Glomerular endothelial cell (primary cell): Measurements from ENCODE around the gene AK9. TPM values are rescaled to one million over a fixed set of nuclear protein-coding genes. Genes with fewer than 3 reads are reported as not detected.
"Not testable (repeated sequence)": the region's sequence is repeated elsewhere in the genome, so short reads cannot be mapped to it uniquely, and the experiment has no call there.

ENCODE experiments used
- DNase-seq: peaks from one replicate; pipeline ENCODE4 v3.0.0-alpha.2; 2011; ENCODE audit warnings: low read depth, low spot score; ENCODE audit errors: extremely low read depth
- total RNA-seq: library from RNA; depleted of rRNA; stranded (reverse); fragments of >200 nt; gene quantifications from 2 replicates; pipeline ENCODE4 v1.2.3, GENCODE V29; 2015

Gene AK9
- total RNA-seq, 1 donor from 2014 or later, result 2.7 TPM

DNA sequence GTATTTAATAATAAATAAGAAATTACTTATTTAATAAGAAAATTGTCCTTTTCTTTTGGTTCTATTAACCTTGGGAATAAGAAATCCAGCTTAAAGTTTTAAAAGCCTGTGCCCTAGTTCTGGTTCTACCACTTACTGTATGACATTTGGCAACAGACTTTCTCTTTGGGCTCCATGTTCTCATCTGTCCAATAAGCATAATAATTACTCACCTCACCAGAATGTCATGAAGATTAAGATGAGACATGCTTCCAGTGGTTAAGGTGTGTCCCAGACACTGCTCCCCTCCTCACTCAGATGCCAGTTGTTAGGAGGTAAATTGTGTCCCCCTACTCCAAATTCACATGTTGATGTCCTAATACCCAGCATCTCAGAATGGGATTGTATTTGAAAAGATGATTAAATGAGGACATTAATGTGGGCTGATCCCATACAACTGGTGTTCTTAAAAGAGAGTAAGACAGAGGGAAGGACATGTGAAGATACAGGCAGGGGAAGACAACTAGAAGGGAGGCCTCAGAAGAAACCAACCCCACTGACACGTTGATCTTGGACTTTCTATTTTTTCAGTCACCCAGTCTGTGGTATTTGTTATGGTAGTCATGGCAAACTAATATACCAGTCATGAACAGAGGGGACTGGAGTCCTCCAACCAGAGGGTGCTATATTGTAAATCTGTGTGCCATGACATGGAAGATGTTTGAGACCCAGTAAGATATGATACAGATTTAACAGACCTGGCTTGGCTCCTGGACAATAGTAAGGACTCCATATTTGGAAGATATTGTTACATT lies 229.1 kb downstream of the AK9 start:
- no peak for DNase-seq

DNA sequence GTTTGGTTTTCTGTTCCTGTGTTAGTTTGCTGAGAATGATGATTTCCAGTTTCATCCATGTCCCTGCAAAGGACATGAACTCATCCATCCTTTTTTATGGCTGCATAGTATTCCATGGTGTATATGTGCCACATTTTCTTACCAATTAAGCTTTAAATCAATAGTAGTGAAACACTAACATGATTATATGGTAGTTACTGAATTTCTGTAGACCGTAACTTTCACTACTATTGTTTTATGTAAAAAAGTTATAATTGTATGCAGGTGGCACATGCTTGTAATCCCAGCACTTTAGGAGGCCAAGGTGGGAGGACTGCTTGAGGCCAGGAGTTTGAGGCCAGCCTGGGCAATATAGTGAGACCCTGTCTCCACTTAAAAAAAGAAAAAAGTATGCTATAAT lies 229.8 kb downstream of the AK9 start:
- not testable (repeated sequence) for DNase-seq

DNA sequence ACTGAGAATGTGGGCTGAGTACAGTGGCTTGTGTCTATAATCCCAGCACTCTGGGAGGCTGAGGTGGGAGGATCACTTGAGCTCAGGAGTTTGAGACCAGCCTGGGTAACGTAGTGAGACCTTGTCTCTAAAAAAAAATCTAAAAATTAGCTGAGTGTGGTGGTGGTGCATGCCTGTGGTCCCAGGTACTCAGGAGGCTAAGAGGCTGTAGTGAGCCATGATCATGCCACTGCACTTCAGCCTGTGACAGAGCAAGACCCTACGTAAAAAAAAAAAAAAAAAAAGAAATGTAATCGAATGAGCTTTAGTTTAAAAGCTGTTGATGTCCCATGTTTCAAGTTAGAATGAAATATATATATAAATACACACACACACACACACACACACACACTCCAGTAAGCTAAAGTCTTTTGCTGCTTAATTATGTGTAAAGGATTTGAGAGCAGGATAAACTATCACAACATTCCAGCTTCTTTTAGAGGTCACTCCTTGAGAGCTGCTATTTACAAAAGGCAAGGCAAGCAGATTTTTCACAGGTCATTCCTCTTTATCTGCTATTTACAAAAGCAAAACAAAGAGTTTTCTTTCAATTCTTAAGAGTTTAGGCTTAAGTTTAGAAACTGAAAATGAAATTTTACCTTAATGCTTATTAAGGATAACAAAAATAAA lies 230.7 kb downstream of the AK9 start:
- DNase-seq, result no peak

DNA sequence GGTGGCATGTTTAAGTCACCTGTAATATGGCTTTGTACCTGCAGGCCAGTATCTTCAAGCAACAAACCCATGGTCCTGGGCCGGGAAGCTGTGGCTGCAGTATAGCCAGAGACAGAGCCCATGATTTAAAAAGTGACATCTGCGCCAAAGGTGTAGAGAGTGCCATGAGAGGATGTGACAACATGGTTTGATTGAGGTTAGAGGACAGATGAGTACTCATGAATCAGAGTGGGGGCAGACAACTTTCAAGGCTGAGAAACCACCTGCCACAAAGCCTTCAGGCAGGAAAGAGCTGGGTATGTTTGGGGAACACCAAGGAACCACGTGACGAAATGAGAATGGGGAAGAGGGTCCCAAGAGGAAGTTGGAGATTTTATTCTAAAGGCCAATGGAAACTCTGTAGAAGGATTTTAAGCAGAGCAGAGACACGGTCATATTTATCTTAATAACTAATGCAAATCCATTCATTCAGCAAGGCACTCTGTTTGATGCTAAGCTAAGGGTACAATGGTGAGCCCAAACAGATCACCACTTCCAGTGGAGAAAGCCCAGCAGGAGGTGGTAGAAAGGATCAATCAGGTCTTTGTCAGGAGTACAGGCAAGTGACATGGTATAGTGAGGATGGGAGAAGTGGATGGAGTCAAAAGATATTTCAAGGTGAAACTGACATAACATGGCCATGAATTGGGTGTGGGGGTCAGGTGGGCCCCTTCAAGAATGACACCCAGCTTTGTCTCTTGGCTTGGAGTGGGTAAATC lies 232.0 kb downstream of the AK9 start:
- DNase-seq, result no peak

DNA sequence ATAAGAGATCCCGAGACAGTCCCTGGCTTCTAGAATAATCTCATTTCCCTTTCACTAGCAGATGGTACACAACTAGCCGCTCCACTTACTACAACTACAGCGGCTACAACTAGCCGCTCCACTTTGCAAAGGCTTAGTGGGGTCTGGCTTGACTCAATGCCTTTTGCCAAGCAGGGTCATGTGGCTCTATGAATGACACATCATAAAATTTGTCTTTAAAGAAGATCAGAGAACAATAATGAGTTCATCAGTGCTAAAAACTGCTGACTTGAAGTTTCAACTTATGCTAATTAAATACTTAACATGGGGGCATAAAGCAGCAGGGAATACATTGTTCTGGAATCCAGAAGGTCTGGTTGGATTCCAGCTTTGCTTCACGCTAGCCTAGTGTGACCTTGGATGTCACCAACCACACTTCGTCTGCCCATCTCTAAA lies 233.4 kb downstream of the AK9 start:
- no peak for DNase-seq

DNA sequence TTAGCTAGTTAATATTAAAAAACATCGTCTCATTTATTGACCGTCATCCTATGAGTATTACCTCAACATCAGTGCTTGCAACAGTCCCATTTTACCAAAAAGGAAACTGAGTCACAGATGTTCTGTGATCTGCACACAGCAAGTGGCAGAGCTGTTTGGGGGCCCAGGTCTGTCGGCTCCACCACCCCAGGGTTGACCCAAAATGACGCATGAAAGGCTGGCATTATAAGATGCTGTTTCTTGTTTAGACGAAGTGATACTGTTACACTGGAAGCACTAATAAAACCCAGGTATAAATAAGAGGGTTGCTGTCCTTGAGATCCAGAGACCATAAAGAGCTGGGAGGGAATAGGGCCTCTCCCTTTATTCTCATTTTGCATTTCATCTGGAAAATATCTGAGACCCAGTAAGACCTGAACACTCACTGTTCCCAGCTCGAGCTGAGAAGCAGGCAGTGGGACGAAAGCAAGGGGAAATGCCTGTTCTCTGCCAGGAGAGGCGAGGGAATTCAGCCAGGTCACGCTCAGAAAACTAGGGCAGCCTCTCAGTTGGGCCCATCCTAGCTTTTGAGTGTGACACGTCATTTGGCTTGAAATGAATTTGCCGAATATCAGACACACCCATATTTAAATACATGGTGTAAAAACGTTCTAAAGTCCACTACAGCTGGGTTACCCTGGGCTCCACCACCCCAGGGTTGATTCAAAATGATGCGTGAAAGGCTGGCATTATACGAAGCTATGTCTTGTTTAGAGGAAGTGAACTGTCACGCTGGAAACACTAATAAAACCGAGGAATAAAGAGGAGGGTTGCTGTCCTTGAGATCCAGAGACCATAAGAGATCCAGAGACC lies 234.1 kb downstream of the AK9 start:
- DNase-seq, result no peak

DNA sequence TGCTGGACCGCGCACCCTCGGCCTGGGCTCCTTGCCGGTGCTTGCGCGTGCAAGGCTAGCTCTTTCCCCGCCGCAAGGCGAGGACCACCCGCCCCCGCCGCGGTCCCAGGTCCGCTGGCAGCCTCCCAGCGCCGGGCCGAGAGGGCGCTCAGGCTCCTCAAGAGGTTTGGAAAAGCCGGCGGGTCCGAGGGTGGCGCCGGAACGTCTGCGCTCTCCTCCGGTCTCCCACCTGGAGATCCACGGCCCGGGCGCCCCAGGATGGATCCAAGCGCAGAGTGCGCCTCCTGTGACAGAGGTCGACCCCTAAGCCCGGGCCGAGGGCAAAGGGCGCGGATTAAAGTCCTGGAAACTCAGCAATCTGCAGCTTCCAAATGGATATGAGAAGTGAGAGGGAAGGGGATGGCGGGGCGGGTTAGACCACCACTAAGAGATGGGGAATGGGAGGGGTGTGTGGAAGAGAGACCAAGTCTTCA lies 234.9 kb downstream of the AK9 start:
- no peak for DNase-seq

DNA sequence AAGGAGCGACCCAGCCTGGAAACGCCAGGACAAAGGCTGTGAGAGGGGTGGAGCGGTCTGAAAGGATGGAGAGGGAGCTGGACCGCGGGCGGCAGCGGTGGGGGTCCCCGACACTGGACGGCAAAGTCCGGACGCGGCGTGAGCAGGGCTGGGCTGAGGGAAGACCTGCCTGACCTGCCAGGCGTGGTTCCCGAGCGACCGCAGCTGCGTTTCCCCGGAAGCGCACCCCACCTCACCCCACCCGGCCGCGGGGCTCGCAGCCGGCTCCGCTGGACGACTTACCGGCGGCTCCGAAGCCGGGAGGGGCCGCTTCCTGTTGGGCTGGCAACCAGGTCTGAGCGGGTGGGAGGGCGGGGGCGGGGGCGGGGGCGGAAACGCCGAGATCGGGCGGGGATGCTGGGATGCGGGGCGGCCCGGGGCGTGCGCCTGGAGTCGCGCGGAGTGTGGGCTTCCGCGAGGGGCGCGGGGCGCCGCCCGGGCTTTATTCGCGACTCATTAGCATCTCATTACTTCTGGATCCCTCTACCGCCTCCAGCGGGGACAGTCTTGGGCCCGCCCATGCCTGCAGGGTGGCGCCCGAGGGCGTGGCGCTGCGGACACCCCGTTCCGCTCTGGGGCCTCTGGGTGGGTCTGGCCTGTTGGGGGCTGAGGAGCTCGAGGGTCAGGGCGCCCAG lies 235.4 kb downstream of the AK9 start, which contains the start of gene MICAL1:
Gene MICAL1 (minus strand): TSS at position 336 of the 674 bp plus-strand sequence. CDS start 1,576 bp downstream, outside the sequence.
- DNase-seq, result no peak

DNA sequence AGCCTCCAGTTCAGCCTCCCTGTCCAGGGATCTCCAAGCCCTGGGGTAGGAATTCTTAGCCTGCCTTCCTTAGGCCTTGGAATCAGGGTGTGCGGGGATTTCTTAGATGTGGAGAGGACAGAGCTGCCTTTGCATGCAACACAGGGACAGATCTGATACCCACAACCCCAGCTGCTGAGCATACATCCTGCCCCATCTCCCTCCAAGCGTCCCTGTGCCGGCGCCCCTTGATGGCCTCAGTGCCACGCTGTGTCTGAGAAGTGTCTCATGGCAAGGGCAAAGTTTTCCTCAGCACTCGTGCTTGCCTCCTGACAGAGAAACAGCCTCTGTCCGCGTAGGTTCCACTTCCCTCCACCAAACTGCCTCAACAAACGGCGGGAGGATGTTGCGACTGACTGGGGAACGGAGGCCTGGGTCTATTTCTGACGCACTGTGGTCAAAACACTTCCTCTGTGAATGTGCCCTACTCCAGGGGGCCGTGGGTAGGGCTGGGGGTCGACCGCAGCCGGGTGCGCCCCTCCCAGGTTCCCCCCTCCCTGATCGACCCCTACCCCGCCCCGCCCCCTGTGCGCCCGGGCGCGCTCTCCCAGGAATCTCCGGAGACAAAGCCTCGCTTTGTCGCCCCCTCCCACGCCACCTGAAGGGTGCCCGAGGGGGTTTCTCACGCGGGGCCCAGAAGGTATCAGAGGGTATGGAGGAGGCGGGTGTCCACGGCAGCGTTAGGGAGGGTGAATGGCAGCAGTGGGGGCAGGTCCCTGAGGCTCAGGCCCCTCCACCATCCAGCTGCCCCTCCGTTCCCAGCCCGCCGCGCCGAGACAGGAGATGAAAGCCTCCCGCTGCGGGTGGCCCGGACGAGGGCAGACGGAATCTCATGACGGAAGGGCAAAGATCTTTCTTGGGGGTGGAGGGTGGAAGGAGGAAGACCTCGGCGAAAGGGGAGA lies 236.2 kb downstream of the AK9 start:
- DNase-seq, result no peak

DNA sequence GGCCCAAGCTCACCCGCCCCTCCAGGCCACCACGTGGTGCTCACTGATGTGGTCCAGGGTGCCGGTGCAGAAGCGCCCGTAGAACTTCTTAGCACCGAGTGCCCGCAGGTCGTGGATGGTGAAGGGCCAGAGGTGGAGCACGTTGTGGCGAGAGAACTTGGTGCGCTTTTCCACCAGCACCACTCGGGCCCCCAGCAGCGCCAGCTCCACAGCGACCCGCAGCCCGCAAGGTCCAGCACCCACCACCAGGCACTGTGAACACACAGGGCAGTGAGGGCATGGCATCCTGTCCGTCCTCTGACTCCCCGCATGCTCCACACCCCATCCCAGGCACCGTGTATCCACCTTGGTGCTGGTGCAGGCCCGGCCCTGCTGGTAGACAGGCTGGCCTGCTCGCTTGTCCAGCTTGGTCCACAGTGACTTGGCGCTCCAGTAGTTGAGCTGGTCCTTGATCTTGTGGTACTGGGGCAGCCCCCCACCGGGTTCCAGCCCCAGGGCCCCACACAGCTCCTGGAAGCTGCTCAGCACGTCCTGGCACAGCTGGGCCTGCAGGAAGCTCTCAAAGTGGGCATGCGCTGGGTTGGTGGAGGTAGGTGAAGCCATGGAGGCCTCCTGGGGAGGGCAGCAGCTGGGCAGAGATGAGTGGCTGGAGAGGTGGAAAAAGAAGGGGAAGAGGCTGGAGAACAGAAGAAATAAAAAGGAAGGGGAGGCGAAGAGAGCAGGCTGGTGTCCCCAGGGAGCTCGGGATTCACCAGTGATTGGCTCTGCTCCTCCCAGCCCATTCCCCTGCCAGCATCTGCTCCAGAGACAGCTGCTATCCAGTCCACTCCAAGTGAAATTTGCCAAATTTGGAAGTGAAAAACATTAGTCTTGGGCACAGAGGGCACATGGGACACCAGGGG lies 237.2 kb downstream of the AK9 start:
- no peak for DNase-seq

DNA sequence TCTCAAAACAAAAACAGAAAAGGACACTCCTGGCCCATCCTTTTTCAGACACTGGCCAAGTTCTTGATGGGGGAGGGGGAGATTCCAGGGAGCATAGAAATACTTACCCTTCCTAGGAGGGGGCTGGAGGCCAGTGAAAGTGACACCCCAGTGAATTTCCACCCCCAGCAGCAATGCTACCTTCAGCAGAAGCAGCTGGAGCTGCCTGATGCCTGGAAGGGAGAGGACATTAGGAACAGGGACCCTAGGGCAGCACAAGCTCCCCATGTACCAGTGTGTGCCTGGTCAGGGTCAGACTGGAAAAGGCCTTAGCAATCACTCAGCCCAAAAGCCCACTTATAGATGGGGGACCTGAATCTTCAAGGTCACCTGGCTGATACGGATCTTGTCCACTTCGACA lies 237.8 kb downstream of the AK9 start:
- DNase-seq, result no peak

DNA sequence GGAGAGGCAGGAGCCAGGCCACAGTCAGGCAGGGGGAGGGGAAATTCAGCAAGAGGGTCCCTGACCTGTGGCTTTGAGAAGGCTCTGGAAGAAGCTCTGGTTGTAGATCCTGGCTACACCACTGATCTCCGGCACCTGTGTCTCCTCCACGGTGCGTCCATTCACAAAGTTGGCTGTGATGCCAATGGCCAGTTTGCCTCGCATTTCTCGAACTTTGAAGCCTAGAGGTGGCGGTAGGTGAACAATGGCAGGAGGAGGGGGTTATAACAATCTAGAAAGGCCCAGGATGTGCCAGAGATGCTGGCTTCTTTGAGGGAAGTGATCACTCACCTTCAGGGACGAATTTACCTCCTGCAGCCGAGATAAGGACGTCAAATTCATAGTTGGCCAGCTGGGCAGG lies 238.8 kb downstream of the AK9 start:
- no peak for DNase-seq

DNA sequence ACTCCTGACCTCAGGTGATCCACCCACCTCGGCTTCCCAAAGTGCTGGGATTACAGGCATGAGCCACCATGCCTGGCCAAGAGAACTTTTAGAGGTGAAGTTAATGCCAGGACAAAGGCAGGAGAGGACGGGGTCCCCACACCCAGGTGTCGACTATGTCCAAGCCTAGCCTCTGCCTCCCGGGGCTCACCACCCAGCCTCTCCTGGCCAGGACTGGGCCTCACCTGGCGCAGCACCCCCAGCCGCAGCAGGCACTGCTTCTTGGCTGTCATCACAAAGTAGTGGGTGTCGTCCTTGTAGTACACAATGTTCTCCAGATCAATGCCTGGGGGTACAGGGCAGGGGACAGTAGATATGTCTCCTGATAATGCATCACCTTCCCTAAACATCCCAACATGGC lies 239.6 kb downstream of the AK9 start:
- no peak for DNase-seq

DNA sequence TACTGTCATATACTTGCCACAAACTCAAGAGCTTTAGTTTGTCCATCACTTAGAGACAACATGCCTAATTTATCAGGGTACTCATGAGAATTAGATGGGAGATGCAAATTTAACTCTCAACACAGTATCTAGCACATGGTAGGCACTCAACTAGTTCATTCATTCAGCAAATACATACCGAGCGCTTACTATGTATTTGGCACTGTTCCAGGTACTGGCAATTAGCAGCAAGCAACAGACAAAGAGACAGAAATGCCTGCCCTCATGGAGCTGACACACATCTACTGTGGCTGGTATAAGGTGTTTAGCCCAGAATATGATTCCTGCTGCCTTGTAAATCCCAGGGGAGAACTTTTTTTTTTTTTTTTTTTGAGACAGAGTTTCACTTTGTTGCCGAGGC lies 240.2 kb downstream of the AK9 start:
- no peak for DNase-seq

DNA sequence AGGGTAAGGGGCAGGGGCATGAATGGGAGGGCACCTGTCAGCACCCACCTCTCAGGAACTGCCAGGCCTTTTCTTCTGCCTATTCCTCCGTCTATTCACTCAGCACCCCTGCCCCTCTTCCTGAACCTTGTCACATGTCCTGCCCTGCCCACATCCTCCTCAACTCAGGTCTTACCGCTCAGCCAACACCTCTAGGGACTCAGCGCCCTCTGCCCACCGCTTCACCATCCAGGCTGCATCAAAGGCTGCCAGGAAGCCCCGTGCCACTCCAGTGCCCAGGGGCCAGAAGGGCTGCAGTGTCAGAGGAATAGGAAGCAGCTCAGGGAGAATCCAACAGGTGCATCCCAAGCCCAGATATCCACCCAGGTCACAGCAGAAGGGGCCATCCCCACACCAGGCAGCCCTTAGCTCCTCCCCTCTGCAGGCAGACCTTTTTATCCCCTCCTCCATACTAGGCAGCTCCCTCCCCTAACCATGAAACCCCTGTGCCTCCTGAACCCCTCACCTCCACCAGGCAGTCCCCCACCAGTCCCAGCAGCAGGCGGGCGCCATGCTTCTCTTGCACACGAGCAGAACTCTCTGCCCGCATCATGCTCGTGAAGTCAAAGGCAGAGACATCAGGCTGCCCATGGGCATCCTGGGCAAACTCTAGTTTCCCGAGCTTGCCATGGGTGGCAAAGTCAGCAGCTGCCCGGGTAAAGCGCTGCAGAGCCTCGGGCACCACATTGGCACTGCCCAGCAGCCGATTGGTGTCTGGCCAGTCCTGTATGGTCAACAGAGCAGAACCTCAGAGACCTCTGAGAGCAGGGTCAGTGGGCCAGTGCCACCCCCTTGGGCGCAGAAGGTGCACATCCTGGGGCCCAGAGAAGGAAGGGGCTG lies 241.0 kb downstream of the AK9 start:
- no peak for DNase-seq

DNA sequence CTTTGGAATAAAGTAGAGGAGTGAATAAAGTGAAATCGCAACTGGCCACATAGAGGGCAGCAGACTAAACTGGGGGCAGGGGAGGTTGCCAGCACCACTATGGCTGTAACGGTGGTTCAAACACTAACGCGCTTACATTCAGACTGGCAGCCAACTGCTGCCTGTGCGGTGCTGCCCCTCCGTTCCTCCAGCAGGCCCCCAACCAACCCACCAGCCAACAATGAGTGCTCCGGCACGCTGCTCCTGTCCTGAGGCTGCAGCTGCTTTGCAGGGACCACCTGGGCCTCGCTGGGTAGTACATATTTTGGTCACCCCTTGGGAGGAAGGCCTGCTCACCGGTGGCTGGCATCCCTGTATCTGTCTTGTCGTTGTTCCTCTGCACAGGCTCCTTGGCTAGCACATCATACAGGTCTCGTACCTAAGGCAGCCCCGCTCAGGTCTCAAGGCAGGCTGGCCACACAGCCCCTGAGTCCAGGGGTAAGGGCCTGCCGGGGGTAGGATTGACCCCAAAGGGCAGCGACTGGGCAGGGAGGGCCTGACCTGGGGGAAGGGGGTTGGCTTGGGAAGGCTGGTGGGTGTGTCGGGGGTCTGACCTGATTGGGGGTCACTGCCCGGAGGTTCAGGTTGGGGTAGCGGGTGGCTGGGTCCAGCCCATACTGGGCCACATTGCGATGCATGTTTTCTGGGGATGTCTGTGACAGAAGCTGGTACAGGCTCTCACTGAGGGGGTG lies 241.8 kb downstream of the AK9 start:
- no peak for DNase-seq
